Ascending aorta (tissue), 2 donors: ENCODE measurements around the gene MARCHF6. TPM values are rescaled to one million over a fixed set of nuclear protein-coding genes. Genes with fewer than 3 reads are reported as not detected.
"Not testable (repeated sequence)": the region's sequence is repeated elsewhere in the genome, so short reads cannot be mapped to it uniquely, and the experiment has no call there.

Experiments
- DNase-seq, 2 donors: peaks; one replicate each; pipeline ENCODE4 v3.0.0-alpha.2; 2019; ENCODE audit warnings: low spot score in 2 of 2
- H3K27ac ChIP-seq, 2 donors: fragments of 200-600 bp; sonication (generic); one replicate each; pipeline ENCODE4 v1.5.1; 2016 to 2017; ENCODE audit warnings: mild to moderate bottlenecking in 1 of 2
- H3K27me3 ChIP-seq: fragments of 200-600 bp; sonication (generic); one replicate; pipeline ENCODE4 v1.5.1; 2017
- H3K36me3 ChIP-seq, 2 donors: fragments of 200-600 bp; sonication (generic); one replicate each; pipeline ENCODE4 v1.5.1; 2016
- H3K4me1 ChIP-seq, 2 donors: fragments of 200-600 bp; sonication (generic); one replicate each; pipeline ENCODE4 v1.5.1; 2016 to 2017; ENCODE audit warnings: mild to moderate bottlenecking in 1 of 2
- H3K4me3 ChIP-seq, 2 donors: fragments of 200-600 bp; sonication (generic); one replicate each; pipeline ENCODE4 v1.5.1; 2016 to 2017; ENCODE audit warnings: mild to moderate bottlenecking in 1 of 2
- H3K9me3 ChIP-seq, 2 donors: fragments of 200-600 bp; sonication (generic); one replicate each; pipeline ENCODE4 v1.5.1; 2016
- intact Hi-C: fragments of 100-400 bp; cut with DNase I; formaldehyde crosslinking; loops from one replicate; pipeline ENCODE4 v1.15.1; 2023
- total RNA-seq: library from RNA; depleted of rRNA; stranded (reverse); fragments of >200 nt; gene quantifications from one replicate; pipeline ENCODE4 v1.1.0, GENCODE V29; 2016
- TF ChIP-seq, protein P1 (sequence below), 3 experiments: fragments of 200-600 bp in 2 of 3; fragments of 450-650 bp in 1 of 3; sonication (generic) in 2 of 3; IDR thresholded peaks; one replicate each; pipeline ENCODE4 v1.5.1; 2016 to 2019; ENCODE audit warnings: antibody characterized with exemption in 3 of 3, mild to moderate bottlenecking in 1 of 3, moderate library complexity in 1 of 3

Gene MARCHF6
- total RNA-seq, 1 donor from 2014 or later, result 47.0 TPM

DNA sequence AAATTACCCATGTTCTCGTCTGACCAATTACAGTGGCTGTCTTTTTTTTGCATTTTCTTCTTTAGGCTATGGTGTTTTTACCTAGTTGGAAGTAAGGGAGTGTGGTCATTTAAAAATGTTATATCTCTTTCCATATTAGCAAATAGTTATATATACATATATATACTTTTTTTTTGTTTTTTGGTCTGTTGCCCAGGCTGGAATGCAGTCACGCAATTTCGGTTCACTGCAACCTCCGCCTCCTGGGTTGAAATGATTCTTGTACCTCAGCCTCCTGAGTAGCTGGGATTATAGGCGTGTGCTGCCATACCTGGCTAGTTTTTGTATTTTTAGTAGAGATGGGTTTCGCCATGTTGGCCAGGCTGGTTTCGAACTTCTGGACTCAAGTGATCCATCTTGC lies 12.3 kb downstream of the MARCHF6 start:
- Histone ChIP-seq H3K4me1 (peaks cover 0 to 14% of the 10 kb centered on the region in 2 donors), H3K27ac (no peak overlapping the region), H3K36me3 (no peaks in the 10 kb centered on the region), H3K27me3 (no peaks in the 10 kb centered on the region), H3K4me3 (no peak overlapping the region), H3K9me3 (no peaks in the 10 kb centered on the region)
- DNase-seq, result no peak
- TF ChIP-seq, protein P1, sequence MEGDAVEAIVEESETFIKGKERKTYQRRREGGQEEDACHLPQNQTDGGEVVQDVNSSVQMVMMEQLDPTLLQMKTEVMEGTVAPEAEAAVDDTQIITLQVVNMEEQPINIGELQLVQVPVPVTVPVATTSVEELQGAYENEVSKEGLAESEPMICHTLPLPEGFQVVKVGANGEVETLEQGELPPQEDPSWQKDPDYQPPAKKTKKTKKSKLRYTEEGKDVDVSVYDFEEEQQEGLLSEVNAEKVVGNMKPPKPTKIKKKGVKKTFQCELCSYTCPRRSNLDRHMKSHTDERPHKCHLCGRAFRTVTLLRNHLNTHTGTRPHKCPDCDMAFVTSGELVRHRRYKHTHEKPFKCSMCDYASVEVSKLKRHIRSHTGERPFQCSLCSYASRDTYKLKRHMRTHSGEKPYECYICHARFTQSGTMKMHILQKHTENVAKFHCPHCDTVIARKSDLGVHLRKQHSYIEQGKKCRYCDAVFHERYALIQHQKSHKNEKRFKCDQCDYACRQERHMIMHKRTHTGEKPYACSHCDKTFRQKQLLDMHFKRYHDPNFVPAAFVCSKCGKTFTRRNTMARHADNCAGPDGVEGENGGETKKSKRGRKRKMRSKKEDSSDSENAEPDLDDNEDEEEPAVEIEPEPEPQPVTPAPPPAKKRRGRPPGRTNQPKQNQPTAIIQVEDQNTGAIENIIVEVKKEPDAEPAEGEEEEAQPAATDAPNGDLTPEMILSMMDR (IDR thresholded peaks at IDR 0.05), result no peak
- intact Hi-C loops, result no loop called here

DNA sequence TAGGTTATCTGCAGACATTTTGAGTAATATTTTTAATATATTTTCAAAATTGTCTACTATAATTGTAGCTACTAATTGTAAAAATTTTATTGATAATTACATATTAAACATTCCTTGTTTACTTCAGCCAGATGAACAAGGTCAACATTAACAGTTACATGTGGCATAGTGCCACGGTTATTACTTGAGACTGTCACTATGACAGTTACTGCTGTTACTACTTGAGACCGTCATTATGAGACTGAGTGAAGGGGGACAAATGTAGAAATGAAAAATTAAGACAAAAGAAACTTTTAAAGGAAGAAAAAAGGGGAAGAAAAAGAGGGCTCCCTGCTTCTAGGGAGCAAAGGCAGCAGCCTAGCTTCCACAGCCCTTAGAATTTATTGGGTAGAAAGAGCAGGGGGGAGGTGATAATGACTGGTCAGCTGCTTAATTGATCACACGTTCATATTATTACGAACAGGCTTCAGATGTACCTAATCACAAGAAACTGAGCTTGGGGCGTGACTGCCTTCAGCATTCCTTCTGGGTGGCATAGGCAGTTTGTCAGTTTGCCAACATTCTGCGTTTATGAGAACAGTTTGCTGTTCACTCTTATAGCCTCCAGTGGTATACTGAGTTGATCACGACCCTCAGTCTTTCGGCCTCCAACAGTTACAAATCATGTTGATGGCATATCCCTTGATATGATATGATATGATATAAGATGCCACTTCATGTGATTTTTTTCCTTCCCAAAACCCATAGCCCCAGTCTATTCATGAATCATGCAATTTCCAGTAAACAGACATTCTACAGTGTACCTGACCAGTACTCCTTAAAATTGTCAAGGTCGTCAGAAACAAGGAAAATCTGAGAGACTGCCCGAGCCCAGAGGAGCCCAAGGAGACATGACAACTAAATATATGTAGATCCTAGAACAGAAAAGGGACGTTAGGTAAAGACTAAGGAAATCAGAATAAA lies 13.1 kb downstream of the MARCHF6 start:
- Histone ChIP-seq H3K9me3 (no peaks in the 10 kb centered on the region), H3K36me3 (no peaks in the 10 kb centered on the region), H3K4me3 (peak overlapping the region in 1 of 2 donors; percentile 12), H3K27ac (peak overlapping the region; percentile 21 to 49), H3K27me3 (no peaks in the 10 kb centered on the region), H3K4me1 (peaks cover 0 to 15% of the 10 kb centered on the region in 2 donors)
- DNase-seq, result no peak
- intact Hi-C loops, result no loop called here
- TF ChIP-seq, protein P1 (IDR thresholded peaks at IDR 0.05), result no peak

DNA sequence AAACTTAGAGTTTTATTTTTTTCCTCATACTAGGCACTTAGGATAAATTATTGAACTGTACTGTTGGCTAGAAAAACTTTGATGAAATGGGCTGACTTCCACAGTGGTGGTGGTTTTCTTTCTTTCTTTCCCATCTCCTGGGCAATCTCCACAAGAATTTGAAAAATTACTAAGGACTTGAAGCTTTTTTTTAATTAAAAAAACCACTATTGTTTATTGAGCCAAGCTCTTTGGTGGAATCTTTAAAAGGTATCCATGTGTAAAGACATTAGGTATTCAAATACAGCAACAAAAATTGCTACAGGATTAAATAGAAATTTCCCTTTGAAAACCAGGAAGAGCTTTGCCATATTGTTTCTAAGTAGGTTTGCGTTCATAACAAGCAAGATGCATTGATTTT lies 14.1 kb downstream of the MARCHF6 start:
- H3K4me3 ChIP-seq, result no peak overlapping the region
- H3K27me3 ChIP-seq, result no peaks in the 10 kb centered on the region
- H3K36me3 ChIP-seq, result no peaks in the 10 kb centered on the region
- no peak for DNase-seq
- H3K4me1 ChIP-seq, result peaks cover 0 to 20% of the 10 kb centered on the region in 2 donors
- H3K27ac ChIP-seq, result peak overlapping the region; percentile 21 to 49
- H3K9me3 ChIP-seq, result no peaks in the 10 kb centered on the region
- TF ChIP-seq, protein P1 (IDR thresholded peaks at IDR 0.05), result no peak
- intact Hi-C loops, result no loop called here

DNA sequence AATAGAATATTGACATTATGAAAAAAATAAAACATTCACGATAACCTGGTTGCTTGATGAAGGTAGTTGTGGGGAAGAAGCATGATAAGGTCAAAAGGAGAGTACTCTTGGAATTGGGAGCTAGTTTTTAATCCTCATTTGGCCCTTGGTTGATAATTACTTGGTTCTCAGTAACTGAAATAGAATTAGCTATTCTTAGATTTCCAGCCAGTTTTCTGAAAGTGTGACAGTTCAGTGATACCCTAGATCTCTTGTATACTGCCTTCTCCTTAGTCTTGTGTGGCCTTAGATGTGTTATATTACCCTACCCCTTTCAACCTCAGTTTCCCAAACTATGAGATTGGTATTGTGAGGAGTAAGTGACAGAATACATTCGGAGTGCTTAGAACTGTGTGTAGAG lies 17.4 kb downstream of the MARCHF6 start:
- no peak for DNase-seq
- Histone ChIP-seq H3K36me3 (no peaks in the 10 kb centered on the region), H3K27ac (no peak overlapping the region), H3K27me3 (no peaks in the 10 kb centered on the region), H3K4me3 (no peak overlapping the region), H3K9me3 (no peaks in the 10 kb centered on the region), H3K4me1 (peaks cover 0 to 40% of the 10 kb centered on the region in 2 donors)
- intact Hi-C loops, result no loop called here
- TF ChIP-seq, protein P1 (IDR thresholded peaks at IDR 0.05), result no peak

- peaks cover 0 to 39% of the 10 kb centered on the region in 2 donors for H3K4me1 ChIP-seq
- H3K36me3 ChIP-seq, H3K27me3 ChIP-seq, H3K9me3 ChIP-seq, DNase-seq, H3K4me3 ChIP-seq, H3K27ac ChIP-seq, intact Hi-C loops: not testable (repeated sequence)
These were observed 17.9 kb downstream of the MARCHF6 start for GRCh38 chr5:10371369-10371768.
